ENCODE data around the gene HSPBP1. TPM values are rescaled to one million over a fixed set of nuclear protein-coding genes. Genes with fewer than 3 reads are reported as not detected.

HSPBP1 gene
- 18.6 and 19.6 TPM in 2 replicates for total RNA-seq

GRCh38 chr19:55279770-55280643, at the start of gene HSPBP1:
HSPBP1 (minus strand) TSS chr19:55280110; CDS start chr19:55279608, 502 bp downstream.

GRCh38 chr19:55325172-55325571, 45.3 kb upstream of the HSPBP1 start, which contains the start of gene TMEM150B:
TMEM150B (minus strand) TSS chr19:55325341; CDS start chr19:55321036, 4,305 bp downstream.

GRCh38 chr19:55283548-55284377, 3.9 kb upstream of the HSPBP1 start, which contains the start of gene BRSK1:
BRSK1 (plus strand) TSS chr19:55283997; CDS start chr19:55284443, 446 bp downstream.

GRCh38 chr19:55258828-55259539, 20.9 kb downstream of the HSPBP1 start, which contains the start of gene PPP6R1:
PPP6R1 (minus strand) TSS chr19:55259017; CDS start chr19:55247103, 11,914 bp downstream.

GRCh38 chr19:55228403-55229031, 51.4 kb downstream of the HSPBP1 start, which contains the start of gene TMEM86B:
TMEM86B (minus strand) TSS chr19:55228763; CDS start chr19:55228741, 22 bp downstream.

Other genes with a start within 250 kb of the HSPBP1 start
- gene GP6, start 241.8 kb downstream of the HSPBP1 start, total RNA-seq: 0.09 TPM in 1 of 2 replicates, not detected in the other
- gene RDH13, start 217.0 kb downstream of the HSPBP1 start, total RNA-seq: 15.0 and 28.4 TPM in 2 replicates
- 10.0 and 12.7 TPM in 2 replicates for gene EPS8L1, start 204.2 kb downstream of the HSPBP1 start, total RNA-seq
- 23.5 and 25.8 TPM in 2 replicates for gene PPP1R12C, start 162.5 kb downstream of the HSPBP1 start, total RNA-seq
- 0.77 and 0.87 TPM in 2 replicates for gene TNNT1, start 130.9 kb downstream of the HSPBP1 start, total RNA-seq
- not detected in 2 replicates for gene TNNI3, start 122.4 kb downstream of the HSPBP1 start, total RNA-seq
- gene DNAAF3, start 113.5 kb downstream of the HSPBP1 start, total RNA-seq: 0.34 and 0.65 TPM in 2 replicates
- gene SYT5, start 99.8 kb downstream of the HSPBP1 start, total RNA-seq: under 0.01 TPM in 1 of 2 replicates, not detected in the other
- gene PTPRH, start 70.6 kb downstream of the HSPBP1 start, total RNA-seq: 0.09 and 0.33 TPM in 2 replicates
- gene TMEM86B, start 51.3 kb downstream of the HSPBP1 start, total RNA-seq: 0.33 and 1.0 TPM in 2 replicates
- 16.4 and 18.0 TPM in 2 replicates for gene PPP6R1, start 21.1 kb downstream of the HSPBP1 start, total RNA-seq
- gene BRSK1, start 3.9 kb upstream of the HSPBP1 start, total RNA-seq: 0.65 and 0.77 TPM in 2 replicates
- gene TMEM150B, start 45.2 kb upstream of the HSPBP1 start, total RNA-seq: not detected in 2 replicates
- gene KMT5C, start 59.8 kb upstream of the HSPBP1 start, total RNA-seq: 3.2 and 3.3 TPM in 2 replicates
- gene COX6B2, start 74.6 kb upstream of the HSPBP1 start, total RNA-seq: not detected in 2 replicates
- gene GARIN5B, start 83.2 kb upstream of the HSPBP1 start, total RNA-seq: not detected in 2 replicates
- gene IL11, start 90.4 kb upstream of the HSPBP1 start, total RNA-seq: 0.33 TPM in 1 of 2 replicates, not detected in the other
- gene TMEM190, start 96.7 kb upstream of the HSPBP1 start, total RNA-seq: not detected in 2 replicates
- 0.17 and 0.22 TPM in 2 replicates for gene TMEM238, start 104.2 kb upstream of the HSPBP1 start, total RNA-seq
- gene RPL28, start 105.8 kb upstream of the HSPBP1 start, total RNA-seq: 177 and 193 TPM in 2 replicates
- gene UBE2S, start 127.7 kb upstream of the HSPBP1 start, total RNA-seq: 23.0 and 32.1 TPM in 2 replicates
- gene SHISA7, start 163.2 kb upstream of the HSPBP1 start, total RNA-seq: not detected in 2 replicates
- gene ISOC2, start 181.5 kb upstream of the HSPBP1 start, total RNA-seq: 55.3 and 66.8 TPM in 2 replicates
- gene C19orf85, start 184.6 kb upstream of the HSPBP1 start, total RNA-seq: not detected in 2 replicates
- 0.43 and 0.76 TPM in 2 replicates for gene ZNF628, start 196.5 kb upstream of the HSPBP1 start, total RNA-seq
- gene NAT14, start 205.1 kb upstream of the HSPBP1 start, total RNA-seq: 7.9 and 8.8 TPM in 2 replicates
- under 0.01 TPM in 2 replicates for gene SSC5D, start 208.3 kb upstream of the HSPBP1 start, total RNA-seq

Measured in dermis lymphatic vessel endothelial cell (primary cell).